Activated T-cell treated with anti-CD3 and anti-CD28 coated beads, Interleukin-2, amount 50 U/mL, for 72 hours (primary cell): ENCODE data around the gene SLC26A1. TPM values are rescaled to one million over a fixed set of nuclear protein-coding genes. Genes with fewer than 3 reads are reported as not detected.
"Not testable (repeated sequence)": the region's sequence is repeated elsewhere in the genome, so short reads cannot be mapped to it uniquely, and the experiment has no call there.

Source experiments
- ATAC-seq, 2 donors: fragments of 150-1000 bp; cut with Tn5 transposase; replicated peaks in 1 of 2; 2 replicates each; pipeline ENCODE4 v1.10.0; 2021; ENCODE audit warnings: moderate library complexity in 2 of 2, mild to moderate bottlenecking in 1 of 2
- DNase-seq, 2 donors: peaks; one replicate each; pipeline ENCODE4 v3.0.0; 2021 to 2022; ENCODE audit warnings: mixed read lengths in 1 of 2
- H3K27ac Mint-ChIP-seq: one replicate; pipeline ENCODE4 v1.8.0; 2022; ENCODE audit warnings: mild to moderate bottlenecking, moderate library complexity, mixed read lengths
- H3K27me3 Mint-ChIP-seq: one replicate; pipeline ENCODE4 v1.8.0; 2022; ENCODE audit warnings: low read depth, mixed read lengths
- H3K36me3 Mint-ChIP-seq, 2 donors: one replicate each; pipeline ENCODE4 v1.8.0; 2022; ENCODE audit warnings: mixed read lengths in 2 of 2, mild to moderate bottlenecking in 1 of 2; ENCODE audit not compliant: insufficient read depth in 2 of 2
- H3K4me1 Mint-ChIP-seq: one replicate; pipeline ENCODE4 v1.8.0; 2022; ENCODE audit warnings: low read depth, mixed read lengths
- H3K4me3 Mint-ChIP-seq, 2 donors: one replicate each; pipeline ENCODE4 v1.8.0; 2022; ENCODE audit warnings: mild to moderate bottlenecking in 2 of 2, mixed read lengths in 2 of 2, moderate library complexity in 2 of 2
- H3K9me3 Mint-ChIP-seq, 2 donors: one replicate each; pipeline ENCODE4 v1.8.0; 2022; ENCODE audit warnings: mixed read lengths in 2 of 2
- total RNA-seq, 2 donors: library from RNA; stranded (reverse); gene quantifications; one replicate each; pipeline ENCODE4 v1.2.3, GENCODE V29; 2022

The SLC26A1 gene
- total RNA-seq, 2 donors from 2014 or later = not detected

DNA sequence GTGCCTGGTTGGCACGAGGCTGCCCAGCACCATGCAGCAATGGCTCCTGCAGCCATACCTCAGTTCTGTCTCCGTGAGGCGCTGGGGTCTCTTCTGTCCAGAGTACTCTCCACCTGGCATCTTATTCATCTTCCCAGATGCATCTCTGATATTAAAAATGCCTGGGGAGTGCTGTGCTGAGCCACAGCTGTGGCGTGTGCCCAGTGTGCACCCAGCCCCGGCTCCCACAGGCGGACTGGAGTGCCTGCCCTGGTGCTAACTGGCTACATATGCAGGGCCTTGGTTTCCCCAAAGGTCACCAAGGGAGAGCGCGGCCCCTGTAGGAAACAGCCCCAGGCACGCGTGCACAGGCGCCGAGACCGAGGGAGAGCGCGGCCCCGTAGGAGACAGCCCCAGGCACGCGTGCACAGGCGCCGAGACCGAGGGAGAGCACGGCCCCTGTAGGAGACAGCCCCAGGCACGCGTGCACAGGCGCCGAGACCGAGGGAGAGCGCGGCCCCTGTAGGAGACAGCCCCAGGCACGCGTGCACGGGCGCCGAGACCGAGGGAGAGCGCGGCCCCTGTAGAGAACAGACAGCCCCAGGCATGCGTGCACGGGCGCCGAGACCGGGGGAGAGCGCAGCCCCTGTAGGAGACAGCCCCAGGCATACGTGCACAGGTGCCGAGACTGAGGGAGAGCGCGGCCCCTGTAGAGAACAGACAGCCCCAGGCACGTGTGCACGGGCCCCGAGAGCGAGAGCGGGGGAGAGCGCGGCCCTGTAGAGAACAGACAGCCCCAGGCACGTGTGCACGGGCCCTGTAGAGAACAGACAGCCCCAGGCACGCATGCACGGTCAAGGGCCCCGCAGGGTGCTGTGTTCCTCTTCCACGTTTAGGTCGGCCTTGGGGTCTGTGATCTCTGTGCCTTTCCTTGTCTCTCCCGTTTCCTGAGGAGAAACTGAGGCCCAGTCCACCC, 46.4 kb downstream of the SLC26A1 start:
- no peaks in the 10 kb centered on the region for H3K9me3 Mint-ChIP-seq
- no peak overlapping the region for H3K27ac Mint-ChIP-seq
- DNase-seq = no peak
- no peak overlapping the region for H3K4me3 Mint-ChIP-seq
- H3K36me3 Mint-ChIP-seq = no peaks in the 10 kb centered on the region
- no peaks in the 10 kb centered on the region for H3K4me1 Mint-ChIP-seq
- no peaks in the 10 kb centered on the region for H3K27me3 Mint-ChIP-seq
- no peak for ATAC-seq

DNA sequence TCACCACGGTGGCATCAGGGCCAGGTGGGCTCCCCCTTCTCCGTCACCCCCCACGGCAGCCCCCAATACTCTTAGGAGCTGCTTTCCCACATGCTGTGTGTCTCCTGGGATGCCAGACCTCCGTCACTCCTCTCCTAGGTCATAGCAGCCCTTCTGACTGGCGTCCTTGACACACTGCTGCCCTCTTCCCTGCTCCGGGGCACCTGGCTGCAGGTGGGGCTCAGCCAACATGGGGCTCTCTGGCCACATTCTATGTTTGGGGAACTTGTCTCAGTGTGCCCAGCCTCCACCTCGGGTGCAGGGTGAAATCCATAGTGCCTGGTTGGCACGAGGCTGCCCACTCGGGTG, 47.1 kb downstream of the SLC26A1 start:
- no peak overlapping the region for H3K4me3 Mint-ChIP-seq
- H3K9me3 Mint-ChIP-seq = no peaks in the 10 kb centered on the region
- no peak for ATAC-seq
- H3K4me1 Mint-ChIP-seq = no peaks in the 10 kb centered on the region
- no peaks in the 10 kb centered on the region for H3K36me3 Mint-ChIP-seq
- no peak overlapping the region for H3K27ac Mint-ChIP-seq
- H3K27me3 Mint-ChIP-seq = no peaks in the 10 kb centered on the region
- no peak for DNase-seq

DNA sequence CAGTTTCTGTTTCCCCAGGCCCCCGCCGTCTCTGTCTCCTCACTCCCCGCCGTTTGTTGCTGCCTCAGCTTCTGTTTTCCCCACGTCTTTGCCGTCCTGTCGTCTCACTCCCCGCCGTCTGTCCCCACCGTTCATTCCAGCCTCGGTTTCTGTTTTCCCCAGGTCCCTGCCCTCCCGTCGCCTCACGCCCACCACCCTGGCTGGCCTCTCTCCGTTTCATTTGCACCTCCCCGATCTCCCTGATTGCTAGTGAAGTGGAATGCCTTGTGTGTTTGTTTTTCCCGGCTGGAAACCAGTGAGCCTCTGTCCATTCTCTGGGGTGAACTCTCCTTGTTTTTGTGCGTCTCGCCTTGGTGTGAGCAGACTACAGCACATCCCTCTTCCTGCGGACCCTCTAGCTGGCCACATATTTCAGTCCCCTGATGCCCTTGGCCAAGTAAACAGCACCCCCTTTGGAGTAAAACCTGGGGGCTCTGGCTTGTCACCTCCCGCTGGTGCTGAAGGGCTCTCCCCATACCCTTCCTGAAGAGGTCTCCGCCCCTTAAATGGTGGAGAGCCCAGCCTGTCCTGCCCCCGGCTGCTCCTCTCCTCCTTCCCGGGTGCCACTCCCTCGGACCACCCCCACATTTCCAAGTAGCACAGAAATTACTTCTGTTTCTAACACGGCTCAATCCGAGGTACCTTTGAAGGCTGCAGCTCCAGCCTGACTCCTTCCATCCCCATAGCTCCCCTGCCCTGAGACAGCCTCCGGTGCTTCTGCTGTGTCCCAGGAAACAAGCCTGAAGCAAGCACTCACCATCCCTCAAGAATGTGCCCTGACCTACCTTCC, 47.7 kb downstream of the SLC26A1 start:
- ATAC-seq = no peak
- no peaks in the 10 kb centered on the region for H3K36me3 Mint-ChIP-seq
- no peaks in the 10 kb centered on the region for H3K9me3 Mint-ChIP-seq
- no peaks in the 10 kb centered on the region for H3K27me3 Mint-ChIP-seq
- H3K27ac Mint-ChIP-seq = no peak overlapping the region
- no peaks in the 10 kb centered on the region for H3K4me1 Mint-ChIP-seq
- DNase-seq = no peak
- H3K4me3 Mint-ChIP-seq = no peak overlapping the region

DNA sequence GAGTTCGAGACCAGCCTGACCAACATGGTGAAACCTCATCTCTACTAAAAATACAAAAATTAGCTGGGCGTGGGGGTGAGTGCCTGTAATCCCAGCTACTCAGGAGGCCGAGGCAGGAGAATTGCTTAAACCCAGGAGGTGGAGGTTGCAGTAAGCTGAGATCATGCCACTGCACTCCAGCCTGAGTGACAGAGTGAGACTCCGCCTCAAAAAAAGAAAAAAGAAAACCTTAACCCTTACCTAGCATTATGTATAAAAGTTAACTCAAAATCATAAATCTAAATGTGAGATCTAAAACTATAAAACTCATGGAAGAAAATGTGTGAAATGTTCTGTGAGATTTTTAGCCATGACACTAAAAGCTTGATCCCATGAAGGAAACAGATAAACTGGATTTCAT, 53.7 kb downstream of the SLC26A1 start:
- not testable (repeated sequence) for H3K36me3 Mint-ChIP-seq
- peaks cover 13% of the 10 kb centered on the region for H3K4me1 Mint-ChIP-seq

More for the DNA sequence above, 53.7 kb downstream of the SLC26A1 start:
- not testable (repeated sequence) for ATAC-seq, H3K4me3 Mint-ChIP-seq, H3K27ac Mint-ChIP-seq, DNase-seq, H3K9me3 Mint-ChIP-seq, H3K27me3 Mint-ChIP-seq

Other genes with a start within 250 kb of the SLC26A1 start
- gene CPLX1, start 167.3 kb downstream of the SLC26A1 start, total RNA-seq = 1 to 10 TPM; 1.3 to 1.9 TPM
- gene GAK, start 61.1 kb downstream of the SLC26A1 start, total RNA-seq = 100 to 1,000 TPM; 136 to 140 TPM
- 10 to 100 TPM; 21.0 to 22.0 TPM for gene TMEM175, start 60.9 kb downstream of the SLC26A1 start, total RNA-seq
- gene DGKQ, start 19.8 kb downstream of the SLC26A1 start, total RNA-seq = 10 to 100 TPM in 1 of 2 donors, 1 to 10 TPM in 1; 8.8 to 12.0 TPM
- 10 to 100 TPM; 11.8 to 13.9 TPM for gene IDUA, start 6.4 kb downstream of the SLC26A1 start, total RNA-seq
- 10 to 100 TPM; 15.9 to 18.6 TPM for gene FGFRL1, start 18.2 kb upstream of the SLC26A1 start, total RNA-seq
- gene RNF212, start 120.2 kb upstream of the SLC26A1 start, total RNA-seq = 1 to 10 TPM; 2.3 to 3.9 TPM
- 1 to 10 TPM; 7.0 to 8.2 TPM for gene SPON2, start 179.2 kb upstream of the SLC26A1 start, total RNA-seq